Measurements from ENCODE around the gene ZCCHC7. TPM values are rescaled to one million over a fixed set of nuclear protein-coding genes. Genes with fewer than 3 reads are reported as not detected.

The ZCCHC7 gene
- polyA plus RNA-seq, 3 donors, result 8.7 to 12.9 (median 12.5) TPM

DNA sequence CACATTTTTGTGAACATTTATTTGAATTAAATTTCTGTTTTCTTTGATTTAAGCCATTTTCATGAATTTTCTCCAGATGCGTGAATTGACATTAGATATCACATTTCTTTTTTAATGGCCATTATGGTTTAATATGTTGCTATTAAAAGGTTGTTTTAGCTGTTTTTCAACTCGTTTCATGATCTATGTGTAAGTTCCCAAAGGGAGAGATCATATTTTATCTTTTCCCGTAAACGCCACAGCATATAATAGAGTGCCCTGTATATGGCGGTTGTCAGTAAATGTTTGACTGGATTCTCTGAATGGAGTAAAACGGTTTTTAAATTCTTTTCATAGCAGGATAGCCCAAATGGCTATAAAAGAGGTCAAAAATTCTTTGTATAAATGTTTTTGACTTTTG lies 35.8 kb downstream of the ZCCHC7 start:
- TF ChIP-seq, protein P1, sequence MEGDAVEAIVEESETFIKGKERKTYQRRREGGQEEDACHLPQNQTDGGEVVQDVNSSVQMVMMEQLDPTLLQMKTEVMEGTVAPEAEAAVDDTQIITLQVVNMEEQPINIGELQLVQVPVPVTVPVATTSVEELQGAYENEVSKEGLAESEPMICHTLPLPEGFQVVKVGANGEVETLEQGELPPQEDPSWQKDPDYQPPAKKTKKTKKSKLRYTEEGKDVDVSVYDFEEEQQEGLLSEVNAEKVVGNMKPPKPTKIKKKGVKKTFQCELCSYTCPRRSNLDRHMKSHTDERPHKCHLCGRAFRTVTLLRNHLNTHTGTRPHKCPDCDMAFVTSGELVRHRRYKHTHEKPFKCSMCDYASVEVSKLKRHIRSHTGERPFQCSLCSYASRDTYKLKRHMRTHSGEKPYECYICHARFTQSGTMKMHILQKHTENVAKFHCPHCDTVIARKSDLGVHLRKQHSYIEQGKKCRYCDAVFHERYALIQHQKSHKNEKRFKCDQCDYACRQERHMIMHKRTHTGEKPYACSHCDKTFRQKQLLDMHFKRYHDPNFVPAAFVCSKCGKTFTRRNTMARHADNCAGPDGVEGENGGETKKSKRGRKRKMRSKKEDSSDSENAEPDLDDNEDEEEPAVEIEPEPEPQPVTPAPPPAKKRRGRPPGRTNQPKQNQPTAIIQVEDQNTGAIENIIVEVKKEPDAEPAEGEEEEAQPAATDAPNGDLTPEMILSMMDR (IDR thresholded peaks at IDR 0.05), result no peak
- H3K79me2 ChIP-seq (ENCODE audit: insufficient read depth, low read length), result no peaks in the 10 kb centered on the region
- H4K20me1 ChIP-seq (ENCODE audit: insufficient read depth, low read length), result no peaks in the 10 kb centered on the region
- H3K9ac ChIP-seq (ENCODE audit: insufficient read depth, low read length, poor library complexity, severe bottlenecking), result no peak overlapping the region
- H3K27me3 ChIP-seq (ENCODE audit: control insufficient read depth in 2 of 2, insufficient read depth in 2 of 2, low read length in 2 of 2), result no peaks in the 10 kb centered on the region
- H3K4me1 Mint-ChIP-seq, result peaks cover 16% of the 10 kb centered on the region
- intact Hi-C loops (cut with micrococcal nuclease), result no loop called here
- peaks cover 0 to 11% of the 10 kb centered on the region in 2 donors for H3K4me1 ChIP-seq (ENCODE audit: control insufficient read depth in 1 of 2, insufficient read depth in 2 of 2, low read length in 2 of 2)
- H3K4me3 Mint-ChIP-seq, result no peak overlapping the region
- H3K4me2 ChIP-seq (replicated peaks; ENCODE audit: extremely low read depth, low read length, poor library complexity, severe bottlenecking), result no peak overlapping the region
- H3K36me3 ChIP-seq (replicated peaks in 1 of 2; ENCODE audit: control insufficient read depth in 1 of 2, insufficient read depth in 2 of 2, low read length in 2 of 2), result peaks cover 10 to 25% of the 10 kb centered on the region in 2 donors
- H3K27ac Mint-ChIP-seq, result no peak overlapping the region
- no peak overlapping the region for H3K27ac ChIP-seq (ENCODE audit: low read depth in 1 of 2, low read length in 2 of 2)
- H3K9me3 ChIP-seq (replicated peaks in 1 of 2; ENCODE audit: control insufficient read depth in 1 of 2, insufficient read depth in 1 of 2, low read length in 2 of 2), result no peaks in the 10 kb centered on the region
- H3K27me3 Mint-ChIP-seq (ENCODE audit: low read depth in 3 of 3), result no peaks in the 10 kb centered on the region
- H3K36me3 Mint-ChIP-seq, result peaks cover 31 to 40% of the 10 kb centered on the region in 2 donors
- DNase-seq, result no peak
- H3K4me3 ChIP-seq (replicated peaks in 1 of 3; ENCODE audit: low read depth in 2 of 3, low read length in 3 of 3), result no peak overlapping the region
- no peak overlapping the region for H2AFZ ChIP-seq (ENCODE audit: insufficient read depth, low read depth, low read length, poor library complexity, severe bottlenecking)
- WGBS (ENCODE audit: insufficient coverage), result no CpG with 5 or more reads among the region's 6 CpGs
- H3K9me3 Mint-ChIP-seq, result peaks cover 0 to 1% (median 0%) of the 10 kb centered on the region in 7 donors

DNA sequence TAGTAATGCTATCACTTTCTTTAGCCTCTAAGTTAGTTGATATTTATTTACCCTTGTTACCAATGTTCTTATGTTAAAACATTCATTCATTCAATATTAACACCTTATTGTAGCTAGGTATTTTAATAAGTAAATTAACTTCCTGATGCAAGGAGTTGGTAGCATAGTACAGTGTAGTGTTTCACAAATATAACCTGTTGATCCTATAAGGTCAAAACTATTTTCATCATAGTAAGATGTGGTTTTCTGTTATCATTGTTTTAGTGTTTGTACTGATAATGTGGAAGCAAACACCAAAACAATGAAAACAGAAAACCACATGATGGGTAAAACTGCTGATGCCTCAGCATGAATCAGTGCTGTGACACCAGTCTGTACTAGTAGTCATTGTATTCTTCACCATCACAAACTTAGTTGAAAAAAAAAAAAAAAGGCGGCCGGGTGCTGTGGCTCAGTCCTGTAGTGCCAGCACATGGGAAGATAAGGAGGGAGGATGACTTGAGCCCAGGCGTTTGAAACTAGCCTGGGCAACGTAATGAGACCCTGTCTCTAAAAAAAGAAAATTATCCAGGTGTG lies 36.5 kb downstream of the ZCCHC7 start:
- Mint-ChIP-seq H3K4me1 (peaks cover 15% of the 10 kb centered on the region), H3K36me3 (peaks cover 33 to 46% of the 10 kb centered on the region in 2 donors), H3K27ac (peak overlapping the region in 3 of 7 donors; percentile 45 to 73 (median 46)), H3K9me3 (peaks cover 0 to 1% (median 0%) of the 10 kb centered on the region in 7 donors), H3K27me3 (ENCODE audit: low read depth in 3 of 3) (no peaks in the 10 kb centered on the region), H3K4me3 (no peak overlapping the region)
- no peak overlapping the region for H3K4me2 ChIP-seq (replicated peaks; ENCODE audit: extremely low read depth, low read length, poor library complexity, severe bottlenecking)
- TF ChIP-seq, protein P1 (IDR thresholded peaks at IDR 0.05), result no peak
- peaks cover 0 to 11% of the 10 kb centered on the region in 2 donors for H3K4me1 ChIP-seq (ENCODE audit: control insufficient read depth in 1 of 2, insufficient read depth in 2 of 2, low read length in 2 of 2)
- H4K20me1 ChIP-seq (ENCODE audit: insufficient read depth, low read length), result no peaks in the 10 kb centered on the region
- intact Hi-C loops (cut with micrococcal nuclease), result no loop called here
- 100% methylated on average over 2 of the region's 4 CpGs for WGBS (ENCODE audit: insufficient coverage)
- no peak overlapping the region for H2AFZ ChIP-seq (ENCODE audit: insufficient read depth, low read depth, low read length, poor library complexity, severe bottlenecking)
- no peaks in the 10 kb centered on the region for H3K27me3 ChIP-seq (ENCODE audit: control insufficient read depth in 2 of 2, insufficient read depth in 2 of 2, low read length in 2 of 2)
- H3K79me2 ChIP-seq (ENCODE audit: insufficient read depth, low read length), result no peaks in the 10 kb centered on the region
- no peak for DNase-seq
- H3K36me3 ChIP-seq (replicated peaks in 1 of 2; ENCODE audit: control insufficient read depth in 1 of 2, insufficient read depth in 2 of 2, low read length in 2 of 2), result peaks cover 10 to 25% of the 10 kb centered on the region in 2 donors
- H3K9ac ChIP-seq (ENCODE audit: insufficient read depth, low read length, poor library complexity, severe bottlenecking), result no peak overlapping the region
- no peak overlapping the region for H3K4me3 ChIP-seq (replicated peaks in 1 of 3; ENCODE audit: low read depth in 2 of 3, low read length in 3 of 3)
- H3K9me3 ChIP-seq (replicated peaks in 1 of 2; ENCODE audit: control insufficient read depth in 1 of 2, insufficient read depth in 1 of 2, low read length in 2 of 2), result no peaks in the 10 kb centered on the region
- no peak overlapping the region for H3K27ac ChIP-seq (ENCODE audit: low read depth in 1 of 2, low read length in 2 of 2)
